Ovary (tissue), 9 donors: ENCODE results near the gene TUBA4B. TPM values are rescaled to one million over a fixed set of nuclear protein-coding genes. Genes with fewer than 3 reads are reported as not detected.
A peak's percentile ranks its signal among the peaks of the same experiment; 100 is the strongest.

Source experiments
- DNase-seq, 5 donors: peaks; one replicate each; pipeline ENCODE4 v3.0.0-alpha.2; 2019 to 2020
- H3K27ac ChIP-seq, 2 donors: fragments of 200-600 bp; one replicate each; pipeline versions ENCODE4 v1.5.1 to v1.8.0; 2019 to 2022
- H3K27me3 ChIP-seq: fragments of 200-600 bp; one replicate; pipeline ENCODE4 v1.8.0; 2022
- H3K36me3 ChIP-seq: fragments of 200-600 bp; sonication (generic); one replicate; pipeline ENCODE4 v1.5.1; 2019
- H3K4me1 ChIP-seq: one replicate; pipeline ENCODE4 v1.8.1; 2013; ENCODE audit warnings: mild to moderate bottlenecking, moderate library complexity; ENCODE audit not compliant: insufficient read depth
- H3K4me3 ChIP-seq: fragments of 200-600 bp; sonication (generic); one replicate; pipeline ENCODE4 v1.5.1; 2017
- H3K9me3 ChIP-seq, 2 donors: fragments of 200-600 bp in 1 of 2; sonication (generic) in 1 of 2; one replicate each; pipeline versions ENCODE4 v1.5.1 to v1.8.1; 2013 to 2019; ENCODE audit warnings: mild to moderate bottlenecking in 1 of 2, moderate library complexity in 1 of 2
- EP300 ChIP-seq: sonication (generic); formaldehyde crosslinking; IDR thresholded peaks from one replicate; pipeline ENCODE4 v1.6.1; 2017; ENCODE audit warnings: antibody characterized with exemption
- POLR2A ChIP-seq: fragments of 450-650 bp; IDR thresholded peaks from one replicate; pipeline ENCODE4 v1.6.1; 2017; ENCODE audit warnings: antibody characterized with exemption, mild to moderate bottlenecking, moderate library complexity
- WGBS, 3 donors: extraction: QIAGEN DNeasy Blood & Tissue Kit in 1 of 3; methylation state at CpG; one replicate each; pipeline versions ENCODE4 v1.1.5 to v1.1.7; 2013 to 2017; 5-methylcytosine and 5-hydroxymethylcytosine counted together
- intact Hi-C, 4 donors: fragments of 100-400 bp; cut with DNase I; formaldehyde crosslinking; loops; one replicate each; pipeline versions ENCODE4 v1.11.0 to v1.15.1; 2022 to 2023
- polyA plus RNA-seq, 2 donors: library from polyadenylated mRNA; stranded (reverse); fragments of 200-250 nt in 1 of 2; fragments of 350-450 nt in 1 of 2; fragmentation: Illumina TruSeq in 1 of 2; extraction: RNeasy Lipid Tissue Mini Kit (QIAGEN cat#74804) in 1 of 2; gene quantifications; one replicate each; pipeline ENCODE4 v1.2.3, GENCODE V29; 2013 to 2014
- total RNA-seq, 7 donors: library from RNA; depleted of rRNA in 2 of 7; stranded (reverse); fragments of >200 nt in 2 of 7; fragmentation: NEBNext Ultra II Directional in 3 of 7; extraction: Animal tissue kit (Norgen Biotek cat#: 25700) in 3 of 7; gene quantifications; one replicate each; pipeline versions ENCODE4 v1.1.0 to v1.2.4, GENCODE V29; 2016 to 2023
- TF ChIP-seq, protein P1 (sequence below), 3 donors: fragments of 450-650 bp in 2 of 3; fragments of 200-600 bp in 1 of 3; IDR thresholded peaks; one replicate each; pipeline versions ENCODE4 v1.5.1 to v1.8.0; 2016 to 2022; ENCODE audit warnings: antibody characterized with exemption in 3 of 3, mild to moderate bottlenecking in 1 of 3
- donor health status: DM: no; HTN: no; CAD: no; lungs with moderate emphysema.
- donor health status: DM: no; HTN: no; CAD: no.
- donor health status: Bipolar disorder and iron deficiency.
- donor health status: DM: yes; HTN: yes; CAD: no.
- donor health status: DM: no; HTN: no; CAD: no.
- donor health status: DM: yes; HTN: yes; CAD: no.

Gene TUBA4B
- total and polyA plus RNA-seq, 9 donors = 0.18 to 13.2 (median 0.35) TPM; not detected in 2

DNA sequence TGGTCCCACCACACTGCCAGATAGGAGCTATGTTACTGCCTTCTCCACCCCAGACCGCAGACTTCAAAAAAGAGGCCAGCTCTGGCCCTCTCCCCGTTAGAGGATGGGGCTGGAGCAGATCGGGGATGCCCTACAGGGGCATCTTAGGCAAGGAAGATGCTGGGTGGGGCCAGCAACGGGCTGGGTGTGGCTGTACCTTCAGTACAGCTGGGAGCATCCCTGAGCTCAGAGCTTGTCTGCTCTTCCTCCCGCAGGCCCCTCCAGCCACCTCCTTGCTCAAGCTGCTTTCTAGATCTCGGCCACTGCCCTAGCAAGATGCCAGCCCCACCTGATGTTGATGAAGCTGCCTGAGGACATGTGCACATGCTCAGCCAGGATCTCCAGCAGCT, 46.3 kb downstream of the TUBA4B start:
- no peak for DNase-seq
- Histone ChIP-seq H3K9me3 (no peaks in the 10 kb centered on the region), H3K4me1 (peaks cover 3% of the 10 kb centered on the region), H3K4me3 (no peak overlapping the region), H3K27ac (no peak overlapping the region), H3K27me3 (no peaks in the 10 kb centered on the region), H3K36me3 (no peaks in the 10 kb centered on the region)
- intact Hi-C loops = loop anchor here in 3 of 4 donors (5.0 to 10.0 kb wide), 3 partner anchors 55 to 242 kb away; partner anchors contain the start of genes NHEJ1 (in 2 of the 3), GLB1L (in 1 of the 3) and STK16 (in 1 of the 3)
- 73 to 83% (median 74%) methylated on average over 6 of the region's 6 CpGs for whole genome bisulfite sequencing, 3 donors
- TF ChIP-seq POLR2A (no peak), EP300 (no peak)
- TF ChIP-seq, protein P1, sequence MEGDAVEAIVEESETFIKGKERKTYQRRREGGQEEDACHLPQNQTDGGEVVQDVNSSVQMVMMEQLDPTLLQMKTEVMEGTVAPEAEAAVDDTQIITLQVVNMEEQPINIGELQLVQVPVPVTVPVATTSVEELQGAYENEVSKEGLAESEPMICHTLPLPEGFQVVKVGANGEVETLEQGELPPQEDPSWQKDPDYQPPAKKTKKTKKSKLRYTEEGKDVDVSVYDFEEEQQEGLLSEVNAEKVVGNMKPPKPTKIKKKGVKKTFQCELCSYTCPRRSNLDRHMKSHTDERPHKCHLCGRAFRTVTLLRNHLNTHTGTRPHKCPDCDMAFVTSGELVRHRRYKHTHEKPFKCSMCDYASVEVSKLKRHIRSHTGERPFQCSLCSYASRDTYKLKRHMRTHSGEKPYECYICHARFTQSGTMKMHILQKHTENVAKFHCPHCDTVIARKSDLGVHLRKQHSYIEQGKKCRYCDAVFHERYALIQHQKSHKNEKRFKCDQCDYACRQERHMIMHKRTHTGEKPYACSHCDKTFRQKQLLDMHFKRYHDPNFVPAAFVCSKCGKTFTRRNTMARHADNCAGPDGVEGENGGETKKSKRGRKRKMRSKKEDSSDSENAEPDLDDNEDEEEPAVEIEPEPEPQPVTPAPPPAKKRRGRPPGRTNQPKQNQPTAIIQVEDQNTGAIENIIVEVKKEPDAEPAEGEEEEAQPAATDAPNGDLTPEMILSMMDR (IDR thresholded peaks at IDR 0.05) = no peak

- peak in 1 of 5 donors; percentile 18 for DNase-seq
- Histone ChIP-seq H3K36me3 (no peaks in the 10 kb centered on the region), H3K9me3 (no peaks in the 10 kb centered on the region), H3K4me3 (no peak overlapping the region), H3K4me1 (peaks cover 3% of the 10 kb centered on the region), H3K27ac (no peak overlapping the region), H3K27me3 (no peaks in the 10 kb centered on the region)
- intact Hi-C loops = no loop called here
- WGBS, 3 donors = 50 to 54% (median 53%) methylated on average over 5 of the region's 5 CpGs
- no peak for TF ChIP-seq EP300
- TF ChIP-seq, protein P1 (IDR thresholded peaks at IDR 0.05) = no peak
- no peak for TF ChIP-seq POLR2A
These were observed 47.0 kb downstream of the TUBA4B start for GRCh38 chr2:219300022-219300421.

- Histone ChIP-seq H3K4me1 (peaks cover 2% of the 10 kb centered on the region), H3K27me3 (no peaks in the 10 kb centered on the region), H3K9me3 (no peaks in the 10 kb centered on the region), H3K27ac (no peak overlapping the region), H3K36me3 (no peaks in the 10 kb centered on the region), H3K4me3 (no peak overlapping the region)
- 63 to 71% (median 68%) methylated on average over 10 to 11 of the region's 11 CpGs for WGBS, 3 donors
- TF ChIP-seq POLR2A (no peak), EP300 (no peak)
- TF ChIP-seq, protein P1 (IDR thresholded peaks at IDR 0.05) = no peak
- intact Hi-C loops = no loop called here
- DNase-seq = no peak
These were observed 49.4 kb downstream of the TUBA4B start for GRCh38 chr2:219302412-219302968.

DNA sequence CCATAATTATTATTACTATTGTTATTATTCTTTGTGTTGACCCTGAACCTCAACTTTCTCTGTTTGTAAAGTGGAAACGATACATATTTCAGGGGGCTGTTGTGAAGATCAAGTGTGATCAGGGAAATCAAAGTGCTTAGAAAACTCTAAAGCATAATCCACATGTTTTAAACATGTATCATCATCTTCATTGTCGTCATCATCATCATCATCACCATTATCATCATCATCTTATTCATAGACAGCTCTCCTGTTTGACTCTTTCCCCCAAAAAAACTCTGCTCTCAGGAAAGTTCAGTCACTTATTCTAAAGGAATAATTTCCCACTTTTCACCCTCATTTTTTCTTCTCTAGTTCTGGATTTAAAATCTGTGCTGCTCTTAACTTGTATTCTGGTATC, 51.2 kb downstream of the TUBA4B start:
- no peak for DNase-seq
- TF ChIP-seq EP300 = no peak
- no peak for TF ChIP-seq POLR2A
- TF ChIP-seq, protein P1 (IDR thresholded peaks at IDR 0.05) = no peak
- H3K27me3 ChIP-seq = no peaks in the 10 kb centered on the region
- H3K4me1 ChIP-seq = peaks cover 1% of the 10 kb centered on the region
- H3K4me3 ChIP-seq = no peak overlapping the region
- H3K36me3 ChIP-seq = no peaks in the 10 kb centered on the region
- no peak overlapping the region for H3K27ac ChIP-seq
- no peaks in the 10 kb centered on the region for H3K9me3 ChIP-seq
- intact Hi-C loops = no loop called here
- WGBS, 3 donors = 46 to 54% (median 47%) methylated on average over 2 of the region's 2 CpGs
